GM12892 (cell line): ENCODE results near the gene MERTK.

Experiments used
- POLR2AphosphoS5 ChIP-seq: IDR thresholded peaks from 2 replicates; pipeline ENCODE4 v1.6.1; 2011; ENCODE audit warnings: low read depth, low read length, control low read depth
- TAF1 ChIP-seq: IDR thresholded peaks from 2 replicates; pipeline ENCODE4 v1.6.1; 2011; ENCODE audit warnings: low read depth, mild to moderate bottlenecking, control low read depth, low read length, borderline replicate concordance

- TF ChIP-seq POLR2AphosphoS5 (no peak), TAF1 (no peak)
Observed at GRCh38 chr2:111908578-111908977, 10.2 kb downstream of the MERTK start.
